Measurements from ENCODE around the gene CHI3L1.
"Not testable (repeated sequence)": the region's sequence is repeated elsewhere in the genome, so short reads cannot be mapped to it uniquely, and the experiment has no call there.

The CHI3L1 gene

GRCh38 chr1:203186446-203187303 is at the start of gene CHI3L1:
CHI3L1 (minus strand) TSS chr1:203186704; CDS start chr1:203186623, 81 bp downstream.
- no peak for DNase-seq

- not testable (repeated sequence) for DNase-seq
These were observed 48.4 kb upstream of the CHI3L1 start for GRCh38 chr1:203234901-203235300.

GRCh38 chr1:203229471-203230135 is 43.1 kb upstream of the CHI3L1 start, which contains the start of gene CHIT1:
CHIT1 (minus strand) TSS chr1:203229673; CDS start chr1:203229636, 37 bp downstream.
- DNase-seq = no peak

- no peak for DNase-seq
These were observed 42.2 kb upstream of the CHI3L1 start for GRCh38 chr1:203228670-203229069.

GRCh38 chr1:203227371-203228083 is 41.0 kb upstream of the CHI3L1 start:
- no peak for DNase-seq

GRCh38 chr1:203225071-203225470 is 38.6 kb upstream of the CHI3L1 start:
- DNase-seq = no peak

- no peak for DNase-seq
These were observed 36.7 kb upstream of the CHI3L1 start for GRCh38 chr1:203223012-203223775.

- no peak for DNase-seq
These were observed 33.4 kb upstream of the CHI3L1 start for GRCh38 chr1:203219934-203220333.

GRCh38 chr1:203219171-203219570 is 32.7 kb upstream of the CHI3L1 start:
- DNase-seq = no peak

GRCh38 chr1:203217668-203218067 is 31.2 kb upstream of the CHI3L1 start:
- no peak for DNase-seq

- no peak for DNase-seq
These were observed 30.7 kb upstream of the CHI3L1 start for GRCh38 chr1:203217139-203217655.

GRCh38 chr1:203216274-203217138 is 30.0 kb upstream of the CHI3L1 start:
- peak; percentile 50 for DNase-seq

- no peak for DNase-seq
These were observed 29.1 kb upstream of the CHI3L1 start for GRCh38 chr1:203215573-203215972.

- no peak for DNase-seq
These were observed 28.4 kb upstream of the CHI3L1 start for GRCh38 chr1:203214871-203215270.

- no peak for DNase-seq
These were observed 26.6 kb upstream of the CHI3L1 start for GRCh38 chr1:203213126-203213525.

GRCh38 chr1:203211812-203212211 is 25.3 kb upstream of the CHI3L1 start:
- DNase-seq = no peak

GRCh38 chr1:203210988-203211387 is 24.5 kb upstream of the CHI3L1 start:
- DNase-seq = no peak

GRCh38 chr1:203210350-203210749 is 23.8 kb upstream of the CHI3L1 start:
- DNase-seq = no peak

GRCh38 chr1:203208181-203208580 is 21.7 kb upstream of the CHI3L1 start:
- no peak for DNase-seq

- no peak for DNase-seq
These were observed 21.2 kb upstream of the CHI3L1 start for GRCh38 chr1:203207751-203208150.

GRCh38 chr1:203206129-203206687 is 19.7 kb upstream of the CHI3L1 start:
- DNase-seq = no peak
